ENCODE data around the gene PRDM15.

Gene PRDM15

DNA sequence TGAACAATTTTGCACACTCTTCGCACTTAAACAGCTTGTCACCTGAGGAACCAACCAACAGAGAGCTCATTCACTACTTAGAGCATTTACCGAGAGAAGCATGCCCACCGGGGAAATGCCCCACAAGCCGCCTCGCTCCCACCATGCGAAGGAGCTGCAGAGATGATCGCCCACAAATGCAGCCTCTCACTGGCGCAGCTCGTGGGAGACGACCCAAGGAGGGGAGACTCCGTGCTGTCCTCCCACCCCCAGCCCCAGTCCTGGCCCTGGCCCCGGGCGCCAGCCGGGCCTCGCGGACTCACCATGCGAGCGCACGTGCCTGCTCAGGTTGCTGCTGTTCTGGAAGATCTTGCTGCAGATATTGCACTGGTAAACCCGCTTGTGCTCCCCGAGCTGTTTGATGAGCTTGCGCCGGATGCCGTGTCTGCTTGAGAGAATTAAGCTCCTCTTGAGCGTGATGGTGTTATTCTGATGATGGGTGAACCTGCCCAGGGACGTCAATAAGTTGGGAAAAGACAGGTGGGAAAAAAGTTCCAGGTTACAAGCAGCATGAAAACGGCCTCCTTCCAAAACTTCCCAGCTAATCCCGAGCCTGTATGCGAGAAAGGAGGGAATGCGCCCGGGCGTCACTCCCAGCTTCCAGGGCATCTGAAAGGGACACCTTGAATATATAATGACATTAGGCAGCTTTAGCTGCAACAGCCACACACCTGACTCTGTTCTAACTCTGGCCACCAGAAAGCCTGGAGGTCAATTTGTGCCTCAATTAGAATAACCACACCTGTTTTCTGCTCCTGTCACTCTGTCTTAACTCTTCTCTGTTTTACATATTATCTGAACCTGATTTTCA is 42.8 kb downstream of the PRDM15 start:
- DNase-seq, result no peak

DNA sequence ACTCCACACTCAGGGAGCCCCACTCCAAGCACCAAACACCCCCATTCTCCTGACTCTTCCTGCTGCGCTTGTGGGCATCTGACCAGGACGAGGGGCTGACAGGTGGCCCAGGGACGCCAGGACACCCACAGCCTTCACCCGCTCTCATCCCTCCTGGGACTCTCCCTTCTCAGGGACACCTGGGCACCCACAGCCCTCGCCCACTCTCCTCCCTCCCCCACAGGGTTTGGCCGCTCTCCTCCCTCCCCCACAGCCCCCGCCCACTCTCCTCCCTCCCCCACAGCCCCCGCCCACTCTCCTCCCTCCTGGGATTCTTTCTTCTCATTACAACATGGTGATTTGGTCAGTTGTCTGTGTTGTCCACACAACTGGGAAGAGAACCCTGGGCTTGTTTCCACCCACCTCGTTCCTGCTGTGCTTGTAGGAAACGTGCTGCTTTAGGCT is 43.4 kb downstream of the PRDM15 start:
- no peak for DNase-seq

DNA sequence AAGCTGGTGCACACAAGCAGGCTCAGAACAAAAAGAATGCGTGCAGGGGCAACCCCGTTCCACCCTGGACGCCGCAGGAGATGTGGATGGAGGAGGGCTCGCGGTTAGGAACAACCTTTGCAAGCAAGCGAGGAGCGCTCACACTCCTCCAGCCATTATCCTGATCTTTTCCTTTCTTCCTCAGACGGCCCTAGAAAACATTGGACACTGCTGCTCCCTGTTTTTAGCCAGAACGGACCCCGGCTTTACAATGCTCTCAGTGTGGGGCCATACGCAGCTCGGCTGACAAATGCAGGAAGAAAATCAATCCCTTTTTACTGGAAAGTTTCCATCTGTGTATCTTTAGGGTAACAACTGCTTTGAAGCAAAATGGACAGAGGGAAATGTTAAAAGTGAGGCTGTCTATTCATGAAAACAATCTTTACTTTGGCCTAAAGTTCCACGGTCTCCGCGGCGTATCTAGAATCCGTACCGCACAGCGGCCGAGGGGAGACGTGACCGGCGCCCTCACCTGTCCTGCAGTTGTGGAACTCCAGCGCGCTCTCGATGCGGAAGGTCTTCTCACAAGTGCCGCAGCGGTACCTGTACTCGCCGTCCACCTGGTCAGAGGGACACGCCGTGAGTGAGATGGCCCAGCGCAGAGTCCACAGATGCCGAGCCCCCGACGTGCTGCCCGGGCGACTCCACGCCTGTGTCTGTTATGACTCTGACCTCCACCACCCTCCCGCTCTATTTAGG is 44.0 kb downstream of the PRDM15 start:
- DNase-seq, result no peak

DNA sequence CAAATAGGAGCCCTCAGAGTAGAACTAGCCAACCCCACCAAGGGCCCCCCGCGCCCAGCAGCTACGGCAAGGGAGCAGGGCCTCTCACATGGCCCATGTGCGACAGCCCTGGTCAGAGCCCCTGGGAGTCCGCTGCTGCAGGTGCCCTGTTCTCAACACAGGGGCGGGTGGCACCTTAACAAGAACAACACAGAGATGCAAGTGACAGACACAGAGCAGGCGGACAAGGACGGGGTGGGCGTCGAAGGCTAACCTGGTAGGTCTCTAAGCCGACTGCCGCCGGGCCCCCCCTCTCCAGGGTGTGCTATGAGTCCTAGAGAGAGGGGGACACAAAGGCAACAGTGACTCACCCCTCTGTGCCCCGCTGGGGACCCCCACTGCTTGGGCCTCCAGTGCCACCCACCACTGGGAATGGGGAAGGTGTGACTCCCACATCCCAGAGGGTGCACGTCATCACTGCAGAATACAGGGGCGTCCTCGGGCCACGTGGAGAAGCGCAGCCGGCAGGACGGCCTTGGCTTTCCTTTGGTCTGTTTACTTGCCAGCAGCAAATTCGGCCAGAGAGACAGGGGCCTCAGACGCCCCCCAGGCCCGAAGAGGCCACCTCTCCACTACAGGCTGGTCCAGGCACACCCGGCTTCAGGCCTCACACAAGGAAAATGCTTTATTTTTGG is 44.8 kb downstream of the PRDM15 start:
- no peak for DNase-seq

DNA sequence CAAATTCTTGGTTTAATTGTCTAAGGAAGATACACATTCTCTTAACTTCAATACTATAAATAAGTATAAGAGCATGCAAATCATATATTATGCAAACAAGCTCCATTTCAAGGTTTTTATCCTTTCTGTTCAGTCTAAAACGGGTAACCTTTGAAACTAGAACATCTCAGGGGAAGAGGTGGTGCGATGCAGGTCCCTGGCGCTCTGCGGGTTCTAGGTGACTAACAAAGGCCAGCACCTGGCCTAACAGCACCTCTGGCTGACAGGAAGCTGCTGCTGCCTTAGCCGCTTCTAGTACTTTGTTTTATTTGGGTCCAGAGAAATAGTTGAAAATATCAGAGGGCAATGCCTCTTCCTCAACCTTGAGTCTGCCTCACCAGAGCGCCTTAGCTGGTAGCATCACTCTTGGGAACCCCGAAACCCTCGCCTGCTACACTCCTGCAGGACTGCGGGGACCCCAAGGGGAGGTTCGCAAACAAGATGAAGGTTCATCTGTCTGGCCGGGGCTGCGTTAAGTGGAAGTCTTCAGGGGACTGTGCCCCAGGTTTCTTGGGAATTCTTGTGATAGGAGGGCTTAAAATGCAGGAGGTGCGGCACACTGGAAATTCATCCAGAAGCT is 45.5 kb downstream of the PRDM15 start:
- DNase-seq, result no peak

DNA sequence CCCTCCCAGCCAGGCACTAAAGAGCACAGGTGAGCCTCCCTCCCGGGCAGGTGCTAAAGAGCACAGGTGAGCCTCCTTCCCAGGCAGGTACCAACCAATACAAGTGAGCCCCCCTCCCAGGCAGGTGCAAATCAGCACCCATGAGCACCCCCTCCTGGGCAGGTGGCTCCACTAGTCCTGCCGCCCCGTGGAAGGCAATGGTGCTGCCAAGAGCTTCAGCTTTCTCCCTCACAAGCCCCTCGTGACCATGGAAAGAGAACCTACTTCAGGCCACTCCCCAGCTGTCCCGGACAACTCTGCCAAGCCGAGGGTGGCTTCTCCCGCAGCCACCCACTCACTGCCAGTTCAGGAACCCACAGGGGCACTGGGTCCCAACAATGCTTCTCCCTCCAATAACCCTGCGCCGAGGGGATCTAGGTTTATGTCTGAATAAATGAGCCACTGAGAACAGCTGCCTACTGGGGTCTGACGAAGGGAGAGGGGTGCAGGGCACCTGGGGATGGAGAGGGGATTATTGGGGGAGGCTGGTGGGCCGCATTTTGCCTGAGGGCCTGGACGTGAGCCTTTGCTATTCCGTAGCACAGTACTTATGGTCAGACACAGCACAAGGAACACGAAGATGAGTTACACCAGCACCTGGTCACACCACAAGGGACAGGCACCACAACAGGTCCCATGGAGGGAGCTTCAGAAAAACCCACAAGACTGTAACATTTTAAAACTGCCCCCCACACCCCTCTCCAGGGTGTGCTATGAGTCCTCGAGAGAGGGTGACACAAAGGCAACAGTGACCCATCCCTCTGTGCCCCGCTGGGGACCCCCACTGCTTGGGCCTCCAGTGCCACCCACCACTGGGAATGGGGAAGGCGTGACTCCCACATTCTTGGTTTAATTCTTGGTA is 46.3 kb downstream of the PRDM15 start:
- DNase-seq, result no peak

DNA sequence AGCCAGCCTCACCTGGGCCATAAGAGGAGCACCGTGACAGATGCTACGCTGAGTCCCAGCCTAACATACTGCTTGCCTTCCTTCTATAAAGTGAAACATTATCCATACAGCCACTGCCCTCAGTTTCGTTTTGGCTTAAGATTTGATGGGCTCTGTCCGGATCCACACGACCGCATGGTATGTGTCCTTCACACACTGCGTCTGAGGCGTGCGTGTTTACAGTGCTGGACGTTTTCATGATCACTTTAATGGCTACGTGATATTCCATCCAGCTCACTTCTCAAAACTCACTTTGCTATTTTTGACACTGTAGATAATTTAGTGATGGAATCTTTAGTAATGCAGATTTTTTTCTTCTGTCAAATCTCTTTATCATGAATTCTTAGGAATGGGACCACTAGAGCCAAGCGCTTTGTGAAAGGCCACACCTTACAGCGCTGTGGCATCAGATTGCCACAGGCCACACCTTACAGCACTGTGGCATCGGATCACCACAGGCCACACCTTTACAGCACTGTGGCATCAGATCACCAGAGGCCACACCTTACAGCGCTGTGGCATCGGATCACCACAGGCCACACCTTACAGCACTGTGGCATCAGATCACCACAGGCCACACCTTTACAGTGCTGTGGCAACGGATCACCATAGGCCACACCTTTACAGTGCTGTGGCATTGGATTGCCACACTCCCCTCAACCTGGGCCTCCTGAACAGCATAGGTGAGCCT is 47.1 kb downstream of the PRDM15 start:
- DNase-seq, result no peak

DNA sequence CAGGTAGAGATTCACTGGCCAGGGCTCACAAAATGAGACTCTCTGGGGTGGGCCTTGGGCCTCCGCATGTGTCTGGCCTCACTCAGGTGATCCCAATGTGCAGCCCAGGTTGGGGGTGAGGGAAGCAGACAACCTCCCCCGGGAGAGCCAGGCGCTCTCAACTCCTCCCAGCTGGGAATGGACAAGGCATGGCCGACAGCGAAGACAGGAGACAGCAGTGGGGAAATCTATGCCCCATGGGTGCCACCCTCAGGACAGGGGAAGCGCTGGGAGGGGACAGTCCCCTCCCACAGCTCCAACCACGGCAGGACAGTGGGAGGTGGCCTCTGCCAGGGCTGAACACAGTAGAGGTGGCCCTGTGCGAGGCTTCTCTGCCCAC is 47.7 kb downstream of the PRDM15 start:
- DNase-seq, result no peak

DNA sequence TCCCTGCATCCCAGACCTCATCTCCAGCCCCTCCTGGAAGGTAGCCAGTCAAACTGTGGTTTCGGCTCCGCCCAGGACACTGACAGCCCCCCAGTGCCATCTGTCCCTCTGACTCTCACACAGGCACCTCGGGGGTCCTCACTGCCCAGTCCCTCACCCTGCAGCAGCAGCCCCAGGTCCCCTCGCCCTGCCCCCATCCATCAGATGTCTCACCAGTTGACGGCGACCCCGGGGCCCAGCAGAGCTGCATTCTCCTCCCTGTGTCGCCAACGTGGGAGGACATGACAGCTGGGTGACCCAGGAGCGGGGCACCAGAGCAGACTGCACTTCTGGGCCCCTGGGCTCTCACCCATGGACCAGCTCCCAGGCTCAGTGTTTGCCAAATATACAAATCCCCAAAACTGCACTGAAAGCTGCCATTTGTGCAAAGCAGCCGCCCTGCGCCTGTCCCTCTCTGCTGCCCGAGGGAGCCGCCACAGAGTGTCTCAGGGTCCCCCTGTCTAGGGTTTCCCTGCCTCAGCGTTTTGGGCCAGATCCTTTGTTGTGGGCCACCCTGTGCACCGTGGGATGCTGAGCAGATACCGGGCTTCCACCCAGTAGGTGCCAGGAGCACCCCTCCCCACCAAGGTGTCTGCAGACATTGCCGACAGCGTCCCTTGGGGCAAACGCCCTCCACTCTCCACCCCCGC is 48.2 kb downstream of the PRDM15 start:
- no peak for DNase-seq

DNA sequence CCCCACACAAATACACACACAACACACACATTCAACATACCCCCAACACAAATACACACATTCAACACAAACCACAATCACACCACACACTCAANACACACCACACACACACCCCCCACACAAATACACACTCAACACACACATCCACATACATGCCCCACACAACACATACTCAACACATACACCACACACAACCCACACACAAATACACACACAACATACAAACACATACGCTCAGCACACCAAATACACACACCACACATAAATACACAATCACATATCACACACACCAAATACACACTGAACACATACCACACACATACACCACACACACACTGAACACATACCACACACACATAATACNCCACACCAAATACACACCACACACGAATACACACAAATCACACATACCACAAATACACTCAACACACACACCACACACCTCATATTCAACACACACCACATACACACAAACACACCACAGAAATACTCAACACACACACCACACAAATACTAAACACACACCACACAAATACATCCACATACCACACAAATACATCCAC is 48.9 kb downstream of the PRDM15 start:
- no peak for DNase-seq

DNA sequence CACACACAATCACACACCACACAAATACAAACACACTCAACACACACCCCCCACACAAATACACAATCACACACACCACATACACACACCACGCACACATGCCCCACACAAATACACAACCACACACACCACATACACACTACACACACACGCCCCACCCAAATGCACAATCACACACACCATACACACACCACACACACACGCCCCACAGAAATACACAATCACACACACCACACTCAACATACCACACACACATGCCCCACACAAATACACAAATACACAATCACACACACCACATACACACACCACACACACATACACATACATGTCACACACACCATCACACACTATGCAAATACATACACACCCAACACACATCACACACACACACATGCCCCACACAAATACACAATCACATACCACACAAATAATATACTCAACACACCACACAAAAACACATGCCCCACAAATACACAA is 50.2 kb downstream of the PRDM15 start:
- no peak for DNase-seq

DNA sequence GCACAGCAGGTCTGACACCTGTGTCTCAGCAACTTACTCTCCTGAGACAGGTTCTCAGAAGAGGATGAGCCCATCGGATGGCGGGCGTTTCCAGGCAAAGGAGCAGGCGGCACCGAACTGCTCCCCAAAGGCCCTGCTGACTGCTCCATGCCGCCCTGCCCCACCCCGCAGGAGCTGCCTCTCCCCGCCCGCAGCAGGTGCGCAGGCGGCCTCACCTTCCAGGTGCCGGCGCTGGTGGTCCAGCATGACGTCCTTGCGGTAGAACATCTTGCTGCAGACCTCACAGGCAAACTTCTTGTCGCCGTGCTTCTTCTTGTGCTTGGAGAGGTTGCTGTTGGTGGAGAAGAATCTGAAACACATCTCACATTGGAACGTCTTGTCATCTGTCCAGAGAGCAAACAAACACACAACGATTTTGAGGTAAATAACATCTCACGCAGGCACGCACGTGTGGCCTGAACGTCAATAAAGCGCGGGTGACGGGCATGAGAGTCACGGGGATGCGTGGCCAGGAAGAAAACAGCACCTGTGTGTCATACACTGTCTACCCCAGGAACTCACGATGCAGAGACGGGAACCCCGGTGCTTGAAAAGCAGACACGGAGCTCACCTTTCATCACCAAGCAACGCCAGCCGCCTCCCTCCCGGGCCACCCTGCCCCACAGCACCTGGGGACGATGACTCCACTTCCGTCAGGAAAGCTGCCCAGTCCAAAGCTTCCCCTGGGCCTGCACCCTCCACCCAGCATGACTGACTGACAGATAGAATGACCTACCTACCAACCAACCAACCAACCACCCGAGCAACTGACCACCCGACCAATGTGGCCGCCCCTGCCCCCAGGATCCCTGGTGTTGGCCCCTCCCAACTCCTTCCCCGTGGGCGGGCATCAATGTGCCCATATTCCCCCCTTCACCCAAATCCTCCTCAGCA is 50.9 kb downstream of the PRDM15 start:
- no peak for DNase-seq

DNA sequence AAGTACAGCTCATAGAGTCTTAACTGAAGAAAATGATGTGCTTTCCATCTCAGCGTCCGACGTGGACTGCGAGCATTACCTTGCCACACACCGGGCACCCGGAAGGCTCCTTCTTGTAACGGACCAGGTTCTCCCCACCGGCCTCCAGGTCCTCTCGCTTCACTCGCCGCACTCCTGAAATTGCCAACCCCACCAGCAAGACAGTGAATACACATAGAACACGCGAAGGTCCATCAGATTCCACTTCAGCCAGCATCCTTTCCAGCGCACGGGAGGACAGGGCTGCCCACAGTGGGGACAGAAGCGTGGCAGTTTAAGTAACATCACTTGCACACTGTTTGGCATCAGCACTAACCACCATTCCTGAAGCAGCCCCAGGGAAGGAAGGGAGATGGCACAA is 53.3 kb downstream of the PRDM15 start:
- DNase-seq, result no peak

DNA sequence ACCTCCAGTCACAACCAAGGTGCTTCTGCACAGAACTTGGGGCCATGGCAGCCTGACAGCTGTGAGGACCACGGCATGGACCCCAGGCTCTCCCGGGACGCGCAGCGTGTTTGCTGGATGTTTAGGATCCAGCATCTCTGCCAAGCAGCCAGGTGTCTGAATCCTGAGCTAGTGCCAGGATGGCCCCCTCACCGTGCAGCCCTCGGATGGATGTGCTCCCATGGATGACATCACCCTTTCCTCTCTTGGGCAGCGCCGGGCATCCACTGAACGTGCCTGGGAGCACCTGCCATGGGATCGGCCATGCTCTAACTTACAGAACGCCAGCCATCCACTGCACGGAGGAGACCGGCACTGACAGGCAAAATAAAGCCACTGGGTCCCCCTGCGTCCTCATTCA is 53.9 kb downstream of the PRDM15 start:
- DNase-seq, result no peak

DNA sequence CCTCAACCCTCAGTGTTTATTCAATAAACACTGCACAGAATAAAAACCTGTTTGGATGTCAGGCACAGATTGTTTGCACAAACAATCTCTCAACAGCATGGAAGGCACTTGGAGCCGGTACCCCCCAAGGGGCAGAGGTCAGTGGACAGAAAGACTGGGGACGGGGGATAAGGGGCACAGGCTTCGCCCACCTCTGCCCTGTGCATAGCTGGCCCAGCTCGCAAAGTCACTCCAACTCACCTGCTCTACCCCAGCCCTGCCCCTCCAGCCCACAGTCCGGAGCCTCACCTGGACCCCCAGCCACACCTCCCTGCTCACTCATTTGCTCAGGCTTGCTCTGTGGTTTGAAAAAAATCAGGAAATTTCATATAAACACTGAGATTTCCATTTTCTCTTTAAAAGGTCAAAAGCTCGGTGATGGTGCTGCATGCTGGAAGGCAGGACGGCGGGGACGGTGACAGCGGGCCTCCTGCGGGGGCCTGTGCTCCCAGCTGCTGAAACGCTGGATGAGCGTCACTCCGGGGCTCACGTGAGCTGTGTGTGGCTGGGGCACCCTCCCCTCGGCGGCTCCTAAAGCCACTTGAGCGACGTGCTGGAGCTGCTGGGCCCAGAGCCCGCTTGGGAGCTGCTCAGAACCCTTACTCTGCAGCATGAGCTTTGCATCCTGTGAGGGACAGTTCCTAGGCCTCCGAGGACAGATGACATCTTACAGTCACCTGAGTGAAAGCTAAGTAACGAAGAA is 54.5 kb downstream of the PRDM15 start:
- DNase-seq, result no peak

DNA sequence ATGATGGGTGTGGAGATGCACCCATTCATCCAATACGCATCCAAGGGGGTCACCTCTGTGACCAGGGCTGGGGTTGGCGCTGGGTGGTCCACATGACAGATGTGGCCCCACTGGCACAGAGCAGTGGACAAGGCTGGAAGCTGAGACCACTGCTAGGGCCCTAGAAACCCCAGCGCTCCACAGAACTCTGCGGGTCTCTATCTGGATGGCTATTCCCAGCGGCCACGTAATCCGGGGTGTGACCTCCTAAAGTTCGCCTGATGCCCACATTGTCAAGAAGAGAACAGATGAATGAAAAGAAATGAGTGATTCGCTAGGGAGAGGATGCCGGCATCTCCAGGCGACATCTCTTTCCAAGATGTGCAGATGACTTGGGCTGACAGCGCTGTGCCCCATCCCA is 55.2 kb downstream of the PRDM15 start:
- no peak for DNase-seq

DNA sequence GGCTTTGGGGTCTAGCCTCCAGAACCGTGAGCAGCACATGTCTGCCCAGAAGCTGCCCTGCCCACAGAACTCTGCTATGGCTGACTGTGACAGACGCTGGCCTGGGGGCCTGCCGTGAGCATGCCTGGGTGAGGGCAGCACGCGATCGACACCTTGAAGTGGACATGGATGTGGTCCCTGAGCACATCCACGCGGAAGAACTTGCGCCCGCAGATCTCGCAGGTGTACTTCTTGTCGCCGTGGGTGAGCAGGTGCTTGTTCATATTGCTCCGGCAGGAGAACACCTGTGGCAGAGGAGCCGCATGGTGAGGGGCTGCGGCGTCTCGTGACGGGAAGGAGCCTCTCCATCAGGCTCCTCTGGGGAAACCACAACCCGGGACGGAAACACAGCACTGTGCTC is 56.0 kb downstream of the PRDM15 start:
- no peak for DNase-seq

DNA sequence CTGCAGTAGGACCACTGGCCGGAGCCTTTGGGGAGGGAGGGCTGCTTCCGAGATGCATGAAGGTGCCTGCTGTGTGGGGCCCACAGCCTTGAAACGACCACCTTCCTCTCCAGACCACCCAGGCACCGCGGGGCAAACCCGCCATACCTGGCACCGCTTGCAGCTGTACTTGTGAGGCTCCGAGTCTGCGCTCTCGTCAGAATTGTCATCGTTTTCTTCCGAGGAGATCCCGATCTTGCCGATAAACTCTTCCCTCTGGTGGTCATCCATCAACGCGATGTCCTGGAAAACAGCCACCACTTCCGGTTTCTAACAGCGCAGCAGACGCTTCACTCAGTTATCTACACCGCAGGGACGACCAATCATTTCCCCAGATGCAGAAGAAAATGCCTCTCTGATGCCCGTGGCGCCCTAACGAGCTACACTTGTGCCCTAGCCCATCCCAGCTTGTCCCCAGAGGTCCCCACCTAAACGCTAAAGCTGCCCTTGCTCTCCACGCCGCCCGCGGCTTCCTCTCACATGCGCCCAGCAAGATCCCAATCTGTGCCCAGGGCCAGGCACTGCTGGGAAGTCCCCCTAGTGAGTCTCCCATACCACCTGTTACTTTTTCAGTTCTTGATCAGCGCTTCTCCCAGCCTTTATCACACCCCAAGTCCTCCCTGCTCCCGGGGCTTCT is 57.2 kb downstream of the PRDM15 start:
- no peak for DNase-seq

All from activated CD4-positive, CD25-positive, alpha-beta regulatory T cell (primary cell).